VCaP (cell line): ENCODE measurements around the gene SSBP2.
"Not testable (repeated sequence)": the region's sequence is repeated elsewhere in the genome, so short reads cannot be mapped to it uniquely, and the experiment has no call there.

Experiments used
- H3K27ac ChIP-seq: fragments of 450-650 bp; 2 replicates; pipeline ENCODE4 v1.5.1; 2017
- TF ChIP-seq, protein P1 (sequence below): fragments of 450-650 bp; conservative IDR thresholded peaks from 2 replicates; pipeline ENCODE4 v1.5.1; 2017; ENCODE audit warnings: mild to moderate bottlenecking, moderate library complexity

SSBP2 gene

DNA sequence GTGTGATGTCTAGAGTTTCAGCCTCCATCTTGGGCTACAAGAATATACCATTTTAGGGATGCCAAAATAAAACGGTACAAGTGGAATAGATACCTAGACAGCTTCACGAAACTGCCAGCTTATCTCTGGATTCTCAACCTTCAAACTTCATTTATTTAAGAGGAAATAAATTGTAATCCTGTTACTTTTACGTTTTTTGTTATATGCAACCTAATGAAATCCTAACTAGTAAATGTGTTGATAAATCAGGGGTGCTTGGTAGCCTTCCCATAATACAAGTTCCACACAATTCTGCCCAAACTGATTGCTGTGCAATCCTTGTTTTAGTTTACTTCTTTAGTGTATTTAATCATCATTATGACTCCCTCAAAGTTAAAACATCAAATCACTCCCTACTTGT lies 75.5 kb downstream of the SSBP2 start:
- TF ChIP-seq, protein P1, sequence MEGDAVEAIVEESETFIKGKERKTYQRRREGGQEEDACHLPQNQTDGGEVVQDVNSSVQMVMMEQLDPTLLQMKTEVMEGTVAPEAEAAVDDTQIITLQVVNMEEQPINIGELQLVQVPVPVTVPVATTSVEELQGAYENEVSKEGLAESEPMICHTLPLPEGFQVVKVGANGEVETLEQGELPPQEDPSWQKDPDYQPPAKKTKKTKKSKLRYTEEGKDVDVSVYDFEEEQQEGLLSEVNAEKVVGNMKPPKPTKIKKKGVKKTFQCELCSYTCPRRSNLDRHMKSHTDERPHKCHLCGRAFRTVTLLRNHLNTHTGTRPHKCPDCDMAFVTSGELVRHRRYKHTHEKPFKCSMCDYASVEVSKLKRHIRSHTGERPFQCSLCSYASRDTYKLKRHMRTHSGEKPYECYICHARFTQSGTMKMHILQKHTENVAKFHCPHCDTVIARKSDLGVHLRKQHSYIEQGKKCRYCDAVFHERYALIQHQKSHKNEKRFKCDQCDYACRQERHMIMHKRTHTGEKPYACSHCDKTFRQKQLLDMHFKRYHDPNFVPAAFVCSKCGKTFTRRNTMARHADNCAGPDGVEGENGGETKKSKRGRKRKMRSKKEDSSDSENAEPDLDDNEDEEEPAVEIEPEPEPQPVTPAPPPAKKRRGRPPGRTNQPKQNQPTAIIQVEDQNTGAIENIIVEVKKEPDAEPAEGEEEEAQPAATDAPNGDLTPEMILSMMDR = no peak
- no peak overlapping the region for H3K27ac ChIP-seq

DNA sequence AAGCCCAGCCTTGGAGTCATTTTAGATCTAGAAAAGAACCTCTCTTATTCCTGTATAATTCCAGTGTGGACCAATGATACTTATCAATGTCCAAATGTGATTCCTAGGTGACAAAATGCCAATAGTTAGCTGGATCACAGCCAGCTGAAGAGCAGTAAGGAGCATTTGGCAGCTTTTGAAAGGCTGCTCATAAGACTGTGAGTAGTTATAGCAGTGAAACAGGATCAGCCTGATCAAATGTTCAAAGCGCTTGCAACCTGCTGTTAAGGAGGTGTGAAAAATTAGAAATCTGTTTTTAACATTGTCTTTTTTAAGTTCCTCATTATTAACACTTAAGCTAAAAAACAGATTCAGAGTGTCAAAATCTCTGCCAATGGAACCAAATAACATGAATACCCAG lies 85.1 kb downstream of the SSBP2 start:
- TF ChIP-seq, protein P1 = no peak
- no peak overlapping the region for H3K27ac ChIP-seq

DNA sequence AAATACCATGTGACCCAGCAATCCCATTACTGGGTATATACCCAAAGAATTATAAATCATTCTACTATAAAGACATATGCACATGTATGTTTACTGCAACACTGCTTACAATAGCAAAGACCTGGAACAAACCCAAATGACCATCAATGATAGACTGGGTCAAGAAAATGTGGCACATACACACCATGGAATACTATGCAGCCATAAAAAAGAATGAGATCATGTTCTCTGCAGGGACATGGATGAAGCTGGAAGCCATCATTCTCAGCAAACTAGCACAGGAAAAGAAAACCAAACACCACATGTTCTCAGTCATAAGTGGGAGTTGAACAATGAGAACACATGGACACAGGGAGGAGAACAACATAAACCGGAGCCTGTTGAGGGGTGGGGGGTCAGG lies 90.3 kb downstream of the SSBP2 start:
- not testable (repeated sequence) for H3K27ac ChIP-seq

DNA sequence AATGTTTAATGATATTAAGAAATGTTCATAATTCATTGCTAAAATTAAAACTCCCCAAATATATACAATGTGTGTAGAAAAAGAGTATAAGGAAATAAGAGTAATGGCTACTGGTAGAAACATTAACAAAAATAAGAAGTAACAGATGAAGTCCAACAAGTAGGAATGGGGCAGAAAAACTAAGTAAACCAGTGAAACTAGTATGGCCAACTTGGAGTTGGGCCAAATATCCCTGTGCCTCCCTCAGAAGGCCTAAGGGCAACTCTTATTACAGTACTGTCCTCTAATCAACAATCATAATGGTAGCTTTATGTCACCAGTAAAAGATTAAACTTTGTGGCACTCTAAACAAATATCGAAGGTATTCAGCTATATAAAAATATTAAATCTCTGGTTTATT lies 93.5 kb downstream of the SSBP2 start:
- TF ChIP-seq, protein P1 = no peak
- H3K27ac ChIP-seq = no peak overlapping the region

DNA sequence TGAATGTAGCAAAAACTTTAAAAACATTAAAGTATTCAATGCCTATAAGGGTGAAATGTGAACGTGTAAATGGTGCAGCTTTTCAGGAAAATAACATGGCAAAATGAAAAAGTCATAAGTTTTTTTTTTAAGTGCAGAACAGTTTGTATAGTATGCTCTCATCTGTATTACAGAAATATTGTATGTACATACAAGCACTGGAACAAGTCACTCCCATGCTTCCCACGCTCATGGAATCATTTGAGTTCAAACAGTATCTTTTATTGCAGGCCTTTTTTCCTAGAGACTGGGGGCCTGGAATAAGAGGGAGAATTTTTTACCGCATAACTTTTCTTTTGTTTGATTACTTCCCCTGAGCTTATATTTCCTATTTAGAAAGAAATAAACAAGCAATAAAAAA lies 94.1 kb downstream of the SSBP2 start:
- no peak overlapping the region for H3K27ac ChIP-seq
- TF ChIP-seq, protein P1 = no peak

DNA sequence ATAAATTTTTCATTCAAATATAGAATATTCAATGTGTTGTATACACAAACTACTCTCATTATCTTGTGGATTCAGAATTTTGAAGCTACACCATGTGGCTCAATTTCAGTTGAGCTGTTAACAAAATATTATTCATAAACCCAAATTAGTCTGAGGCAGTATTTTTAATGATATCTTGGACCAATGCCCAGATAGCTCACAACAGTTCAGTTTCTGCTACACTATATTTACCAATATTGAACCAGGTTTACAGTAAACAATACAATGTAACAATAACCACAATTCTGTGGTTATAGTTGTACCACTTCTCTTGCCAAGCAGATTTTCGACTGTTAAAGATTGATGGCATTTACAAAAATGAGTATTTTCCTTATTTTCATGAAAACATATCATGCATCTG lies 99.9 kb downstream of the SSBP2 start:
- TF ChIP-seq, protein P1 = no peak
- H3K27ac ChIP-seq = no peak overlapping the region

DNA sequence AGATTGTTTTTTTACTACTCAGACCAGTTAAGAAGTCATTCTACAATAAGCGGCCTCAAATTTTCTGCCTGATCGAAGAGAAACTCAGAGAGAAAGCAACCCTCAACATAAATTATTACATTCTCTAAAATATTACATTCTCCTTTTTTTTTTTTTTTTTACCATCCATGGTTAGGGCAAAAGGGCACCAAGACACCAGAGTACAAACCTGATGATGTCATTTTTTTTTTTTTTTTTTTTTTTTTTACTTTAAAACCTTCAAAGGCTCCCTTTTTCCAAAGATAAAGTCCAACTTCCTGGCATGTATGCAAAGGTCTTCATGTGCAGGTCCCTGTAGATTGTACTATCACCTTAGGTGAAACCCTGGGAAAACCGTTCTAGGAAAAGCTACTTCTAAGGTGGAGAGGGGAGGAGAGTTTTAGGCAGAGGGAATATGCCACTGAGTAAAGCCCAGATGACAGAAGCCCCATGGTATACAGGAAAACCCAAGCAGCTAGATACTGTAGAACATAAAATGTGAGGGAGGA lies 104.4 kb downstream of the SSBP2 start:
- TF ChIP-seq, protein P1 = no peak
- no peak overlapping the region for H3K27ac ChIP-seq

DNA sequence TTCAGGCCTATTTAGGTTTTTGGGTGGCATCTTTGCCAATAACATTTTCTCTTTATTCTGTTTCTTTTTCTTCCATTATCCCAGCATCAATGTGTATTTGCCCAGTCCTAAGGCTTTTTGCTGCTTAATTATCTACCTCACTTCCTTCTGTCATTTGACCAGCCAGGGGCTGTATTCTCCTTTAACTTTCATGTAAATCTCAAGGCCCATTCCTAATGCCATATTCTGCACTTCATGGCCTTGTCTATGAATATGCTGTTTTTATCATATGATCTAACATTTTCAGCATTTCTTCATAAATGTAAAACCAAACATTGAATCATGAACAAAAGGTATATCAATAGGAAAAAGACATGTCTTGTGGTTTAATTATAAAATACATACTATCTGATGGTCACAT lies 108.7 kb downstream of the SSBP2 start:
- H3K27ac ChIP-seq = no peak overlapping the region
- TF ChIP-seq, protein P1 = no peak
